ENCODE results near the gene IKZF4.
"Not testable (repeated sequence)": the region's sequence is repeated elsewhere in the genome, so short reads cannot be mapped to it uniquely, and the experiment has no call there.

IKZF4 gene

GRCh38 chr12:56038022-56038655 lies 17.3 kb downstream of the IKZF4 start:
- DNase-seq (ENCODE audit: low read depth in 2 of 3, low spot score in 1 of 3), result no peak

GRCh38 chr12:56040151-56040550 lies 19.3 kb downstream of the IKZF4 start:
- DNase-seq (ENCODE audit: low read depth in 2 of 3, low spot score in 1 of 3), result no peak

GRCh38 chr12:56040963-56041551 lies 20.2 kb downstream of the IKZF4 start:
- no peak for DNase-seq (ENCODE audit: low read depth in 2 of 3, low spot score in 1 of 3)

GRCh38 chr12:56041552-56042429 lies 20.9 kb downstream of the IKZF4 start, which contains the start of gene RPS26:
Gene RPS26 (plus strand): TSS chr12:56041918. CDS start chr12:56042167, 249 bp downstream.
- peak; percentile 84 to 93 (median 85) for DNase-seq (ENCODE audit: low read depth in 2 of 3, low spot score in 1 of 3)

GRCh38 chr12:56042430-56042813 lies 21.6 kb downstream of the IKZF4 start:
- not testable (repeated sequence) for DNase-seq (ENCODE audit: low read depth in 2 of 3, low spot score in 1 of 3)

GRCh38 chr12:56042843-56043242 lies 22.0 kb downstream of the IKZF4 start:
- DNase-seq (ENCODE audit: low read depth in 2 of 3, low spot score in 1 of 3), result no peak

- no peak for DNase-seq (ENCODE audit: low read depth in 2 of 3, low spot score in 1 of 3)
Measured at GRCh38 chr12:56046027-56046780, 25.4 kb downstream of the IKZF4 start.

- no peak for DNase-seq (ENCODE audit: low read depth in 2 of 3, low spot score in 1 of 3)
Measured at GRCh38 chr12:56053407-56053893, 32.6 kb downstream of the IKZF4 start.

GRCh38 chr12:56059964-56060363 lies 39.1 kb downstream of the IKZF4 start:
- DNase-seq (ENCODE audit: low read depth in 2 of 3, low spot score in 1 of 3), result not testable (repeated sequence)

- DNase-seq (ENCODE audit: low read depth in 2 of 3, low spot score in 1 of 3), result no peak
Measured at GRCh38 chr12:56061982-56062381, 41.1 kb downstream of the IKZF4 start.

GRCh38 chr12:56062996-56063395 lies 42.2 kb downstream of the IKZF4 start:
- no peak for DNase-seq (ENCODE audit: low read depth in 2 of 3, low spot score in 1 of 3)

- DNase-seq (ENCODE audit: low read depth in 2 of 3, low spot score in 1 of 3), result no peak
Measured at GRCh38 chr12:56071648-56072047, 50.8 kb downstream of the IKZF4 start.

- no peak for DNase-seq (ENCODE audit: low read depth in 2 of 3, low spot score in 1 of 3)
Measured at GRCh38 chr12:56074396-56074795, 53.6 kb downstream of the IKZF4 start.

GRCh38 chr12:56077966-56078365 lies 57.1 kb downstream of the IKZF4 start:
- not testable (repeated sequence) for DNase-seq (ENCODE audit: low read depth in 2 of 3, low spot score in 1 of 3)

GRCh38 chr12:56078427-56078826 lies 57.6 kb downstream of the IKZF4 start:
- DNase-seq (ENCODE audit: low read depth in 2 of 3, low spot score in 1 of 3), result no peak

- peak; percentile 11 to 52 (median 48) for DNase-seq (ENCODE audit: low read depth in 2 of 3, low spot score in 1 of 3)
Measured at GRCh38 chr12:56078931-56079722, 58.3 kb downstream of the IKZF4 start.

GRCh38 chr12:56079723-56080555 lies 59.1 kb downstream of the IKZF4 start, which contains the start of gene ERBB3:
Gene ERBB3 (plus strand): TSS chr12:56080165. CDS start chr12:56080301, 136 bp downstream.
- peak; percentile 37 to 69 (median 43) for DNase-seq (ENCODE audit: low read depth in 2 of 3, low spot score in 1 of 3)

GRCh38 chr12:56080556-56081138 lies 59.8 kb downstream of the IKZF4 start:
- no peak for DNase-seq (ENCODE audit: low read depth in 2 of 3, low spot score in 1 of 3)
